IPS DF 4.7 (cell line): ENCODE data around the gene ACO2.
"Not testable (repeated sequence)": the region's sequence is repeated elsewhere in the genome, so short reads cannot be mapped to it uniquely, and the experiment has no call there.

Experiments used
- DNase-seq: peaks from one replicate; pipeline ENCODE4 v3.0.0-alpha.2; 2013; ENCODE audit warnings: low spot score; ENCODE audit errors: extremely low read depth

ACO2 gene

GRCh38 chr22:41468381-41469217 lies at the start of gene ACO2, which contains the start of gene PHF5A:
TSS of gene ACO2 (plus strand) at chr22:41469117. CDS start at chr22:41469147, 30 bp downstream.
TSS of gene PHF5A (minus strand) at chr22:41468692. CDS start at chr22:41468653, 39 bp downstream.
- DNase-seq, result peak; percentile 91

GRCh38 chr22:41425660-41426365 lies 43.1 kb upstream of the ACO2 start:
- DNase-seq, result no peak

- DNase-seq, result no peak
Measured at GRCh38 chr22:41429232-41429950, 39.5 kb upstream of the ACO2 start.

- no peak for DNase-seq
Measured at GRCh38 chr22:41429951-41430332, 39.0 kb upstream of the ACO2 start.

GRCh38 chr22:41431656-41432055 lies 37.3 kb upstream of the ACO2 start:
- no peak for DNase-seq

GRCh38 chr22:41433480-41433879 lies 35.4 kb upstream of the ACO2 start:
- not testable (repeated sequence) for DNase-seq

- not testable (repeated sequence) for DNase-seq
Measured at GRCh38 chr22:41434361-41435003, 34.4 kb upstream of the ACO2 start.

- no peak for DNase-seq
Measured at GRCh38 chr22:41435560-41435959, 33.4 kb upstream of the ACO2 start.

- DNase-seq, result no peak
Measured at GRCh38 chr22:41436322-41437113, 32.4 kb upstream of the ACO2 start.

- DNase-seq, result no peak
Measured at GRCh38 chr22:41437198-41437597, 31.7 kb upstream of the ACO2 start.

- DNase-seq, result not testable (repeated sequence)
Measured at GRCh38 chr22:41440511-41440910, 28.4 kb upstream of the ACO2 start.

GRCh38 chr22:41442240-41442792 lies 26.6 kb upstream of the ACO2 start:
- DNase-seq, result no peak

GRCh38 chr22:41444360-41445128 lies 24.4 kb upstream of the ACO2 start:
- peak; percentile 98 for DNase-seq

- no peak for DNase-seq
Measured at GRCh38 chr22:41445129-41446056, 23.5 kb upstream of the ACO2 start.

- no peak for DNase-seq
Measured at GRCh38 chr22:41446057-41446501, 22.8 kb upstream of the ACO2 start.

- DNase-seq, result no peak
Measured at GRCh38 chr22:41446639-41447434, 22.1 kb upstream of the ACO2 start, which contains the start of gene TOB2. TSS of gene TOB2 (minus strand) at chr22:41446801. CDS start at chr22:41437345, 9,456 bp downstream.

GRCh38 chr22:41447435-41448188 lies 21.3 kb upstream of the ACO2 start:
- DNase-seq, result no peak
